PC-9 (cell line): Measurements from ENCODE around the gene ALDOA. TPM values are rescaled to one million over a fixed set of nuclear protein-coding genes. Genes with fewer than 3 reads are reported as not detected.

Experiments
- BruUV-seq: library from RNA; stranded (reverse); fragments of 400-500 nt; replicated peaks from 2 replicates; lab custom pipeline; 2021; lab: Mats Ljungman, UMichigan
- CTCF ChIA-PET: fragments of 300-600 bp; sonication (Branson Sonifier 250); formaldehyde crosslinking; loops from one replicate; lab custom pipeline; 2022; ENCODE audit warnings: antibody characterized with exemption; lab: Charles Lee
- POLR2A ChIA-PET: fragments of 300-600 bp; sonication (Branson Sonifier 250); formaldehyde crosslinking; loops from one replicate; lab custom pipeline; 2022; ENCODE audit warnings: antibody characterized with exemption; ENCODE audit not compliant: unreplicated experiment; lab: Charles Lee
- DNase-seq, 2 experiments: peaks; one replicate each; pipeline versions ENCODE4 v3.0.0 to v3.0.0-alpha.2; 2015 to 2022; ENCODE audit warnings: mixed read lengths in 1 of 2
- H2AFZ ChIP-seq: fragments of 200-600 bp; sonication (generic); 2 replicates; pipeline ENCODE4 v1.8.1; 2017; ENCODE audit warnings: antibody characterized with exemption
- H3F3A ChIP-seq: fragments of 200-600 bp; sonication (generic); 2 replicates; pipeline ENCODE4 v1.8.1; 2017; ENCODE audit warnings: antibody characterized with exemption, mild to moderate bottlenecking, low read depth; ENCODE audit not compliant: insufficient read depth
- H3K27ac ChIP-seq: fragments of 200-600 bp; sonication (generic); 2 replicates; pipeline ENCODE4 v1.6.1; 2016; ENCODE audit warnings: mixed run types
- H3K27me3 ChIP-seq: fragments of 200-600 bp; sonication (generic); 2 replicates; pipeline ENCODE4 v1.6.1; 2016; ENCODE audit warnings: low read depth, mixed run types; ENCODE audit not compliant: insufficient read depth
- H3K36me3 ChIP-seq: fragments of 200-600 bp; sonication (generic); 2 replicates; pipeline ENCODE4 v1.6.1; 2016; ENCODE audit warnings: low read depth, mixed run types
- H3K4me1 ChIP-seq: fragments of 200-600 bp; sonication (generic); replicated peaks from 2 replicates; pipeline ENCODE4 v1.6.1; 2016; ENCODE audit warnings: mixed run types; ENCODE audit not compliant: insufficient read depth
- H3K4me2 ChIP-seq: fragments of 200-600 bp; sonication (generic); 2 replicates; pipeline ENCODE4 v1.6.1; 2017; ENCODE audit warnings: mixed run types
- H3K4me3 ChIP-seq: fragments of 200-600 bp; sonication (generic); 2 replicates; pipeline ENCODE4 v1.6.1; 2016; ENCODE audit warnings: mixed run types
- H3K79me2 ChIP-seq: fragments of 200-600 bp; sonication (generic); 2 replicates; pipeline ENCODE4 v1.6.1; 2017; ENCODE audit warnings: low read depth, mixed run types
- H3K9me2 ChIP-seq: fragments of 200-600 bp; sonication (generic); 2 replicates; pipeline ENCODE4 v1.8.1; 2017; ENCODE audit warnings: mild to moderate bottlenecking; ENCODE audit not compliant: insufficient read depth
- H3K9me3 ChIP-seq: fragments of 200-600 bp; sonication (generic); 2 replicates; pipeline ENCODE4 v1.8.1; 2016; ENCODE audit warnings: low read depth; ENCODE audit not compliant: insufficient read depth
- H4K20me1 ChIP-seq: fragments of 200-600 bp; sonication (generic); 2 replicates; pipeline ENCODE4 v1.8.1; 2017; ENCODE audit not compliant: insufficient read depth
- EZH2 ChIP-seq: fragments of 200-600 bp; sonication (generic); IDR thresholded peaks from 2 replicates; pipeline ENCODE4 v1.8.0; 2017; ENCODE audit warnings: antibody characterized with exemption, low read depth
- intact Hi-C: fragments of 100-400 bp; cut with micrococcal nuclease; formaldehyde crosslinking; loops from one replicate; pipeline ENCODE4 v1.10.0; 2022; ENCODE audit not compliant: unreplicated experiment
- total RNA-seq: library from RNA; stranded (reverse); gene quantifications from 2 replicates; pipeline ENCODE4 v1.2.3, GENCODE V29; 2021
- TF ChIP-seq, protein P1 (sequence below): fragments of 200-600 bp; sonication (generic); conservative IDR thresholded peaks from 2 replicates; pipeline ENCODE4 v1.6.1; 2017; ENCODE audit warnings: mixed run types, antibody characterized with exemption, mild to moderate bottlenecking, moderate library complexity

Gene ALDOA
- total RNA-seq, 1 experiment from 2014 or later, result 3,090 TPM

DNA sequence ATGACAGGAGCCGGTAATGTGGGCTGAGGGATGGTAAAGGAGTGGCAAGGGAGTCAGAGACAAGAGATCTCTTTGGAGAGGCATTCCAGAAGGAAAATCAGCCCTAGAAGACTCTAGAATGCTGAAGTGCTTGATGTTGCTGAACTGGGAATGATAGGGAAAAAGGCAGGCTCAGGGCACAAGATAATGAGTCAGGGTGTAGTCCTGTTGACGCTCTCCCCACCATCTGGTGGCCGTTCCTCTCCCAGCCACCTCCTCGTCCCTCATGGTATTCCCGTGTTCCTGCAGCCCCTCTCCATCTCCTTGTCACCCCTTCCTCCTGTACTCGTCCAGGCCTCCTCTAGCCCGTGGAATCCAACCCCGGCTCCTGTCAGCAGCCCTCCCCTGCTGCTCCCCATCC lies 11.1 kb upstream of the ALDOA start:
- CTCF ChIA-PET, result interaction anchor here (1.0 to 1.4 kb wide), 2 partner anchors 11 to 22 kb away, joined by 4 to 7 read pairs; partner anchors contain the start of gene ALDOA
- Histone ChIP-seq H3K4me2 (peak overlapping the region; percentile 95), H3K4me1 (peaks cover 20% of the 10 kb centered on the region), H3K27ac (no peak overlapping the region), H4K20me1 (no peaks in the 10 kb centered on the region), H3K9me3 (no peaks in the 10 kb centered on the region), H3K4me3 (no peak overlapping the region), H3K9me2 (no peaks in the 10 kb centered on the region), H3K27me3 (no peaks in the 10 kb centered on the region), H2AFZ (no peak overlapping the region), H3K79me2 (peaks cover 6% of the 10 kb centered on the region), H3F3A (peaks cover 47% of the 10 kb centered on the region), H3K36me3 (no peaks in the 10 kb centered on the region)
- no TSS peak for BruUV-seq
- TF ChIP-seq EZH2, result no peak
- TF ChIP-seq, protein P1, sequence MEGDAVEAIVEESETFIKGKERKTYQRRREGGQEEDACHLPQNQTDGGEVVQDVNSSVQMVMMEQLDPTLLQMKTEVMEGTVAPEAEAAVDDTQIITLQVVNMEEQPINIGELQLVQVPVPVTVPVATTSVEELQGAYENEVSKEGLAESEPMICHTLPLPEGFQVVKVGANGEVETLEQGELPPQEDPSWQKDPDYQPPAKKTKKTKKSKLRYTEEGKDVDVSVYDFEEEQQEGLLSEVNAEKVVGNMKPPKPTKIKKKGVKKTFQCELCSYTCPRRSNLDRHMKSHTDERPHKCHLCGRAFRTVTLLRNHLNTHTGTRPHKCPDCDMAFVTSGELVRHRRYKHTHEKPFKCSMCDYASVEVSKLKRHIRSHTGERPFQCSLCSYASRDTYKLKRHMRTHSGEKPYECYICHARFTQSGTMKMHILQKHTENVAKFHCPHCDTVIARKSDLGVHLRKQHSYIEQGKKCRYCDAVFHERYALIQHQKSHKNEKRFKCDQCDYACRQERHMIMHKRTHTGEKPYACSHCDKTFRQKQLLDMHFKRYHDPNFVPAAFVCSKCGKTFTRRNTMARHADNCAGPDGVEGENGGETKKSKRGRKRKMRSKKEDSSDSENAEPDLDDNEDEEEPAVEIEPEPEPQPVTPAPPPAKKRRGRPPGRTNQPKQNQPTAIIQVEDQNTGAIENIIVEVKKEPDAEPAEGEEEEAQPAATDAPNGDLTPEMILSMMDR, result no peak
- DNase-seq, result no peak
- intact Hi-C loops, result loop anchor here (5.0 kb wide), 1 partner anchor 353 kb away; the partner anchor contains the start of gene ZNF771
- POLR2A ChIA-PET, result interaction anchor here (0.6 to 0.9 kb wide), 2 partner anchors 10 to 1104 kb away, joined by 3 to 5 read pairs; no protein-coding TSS in a partner anchor

DNA sequence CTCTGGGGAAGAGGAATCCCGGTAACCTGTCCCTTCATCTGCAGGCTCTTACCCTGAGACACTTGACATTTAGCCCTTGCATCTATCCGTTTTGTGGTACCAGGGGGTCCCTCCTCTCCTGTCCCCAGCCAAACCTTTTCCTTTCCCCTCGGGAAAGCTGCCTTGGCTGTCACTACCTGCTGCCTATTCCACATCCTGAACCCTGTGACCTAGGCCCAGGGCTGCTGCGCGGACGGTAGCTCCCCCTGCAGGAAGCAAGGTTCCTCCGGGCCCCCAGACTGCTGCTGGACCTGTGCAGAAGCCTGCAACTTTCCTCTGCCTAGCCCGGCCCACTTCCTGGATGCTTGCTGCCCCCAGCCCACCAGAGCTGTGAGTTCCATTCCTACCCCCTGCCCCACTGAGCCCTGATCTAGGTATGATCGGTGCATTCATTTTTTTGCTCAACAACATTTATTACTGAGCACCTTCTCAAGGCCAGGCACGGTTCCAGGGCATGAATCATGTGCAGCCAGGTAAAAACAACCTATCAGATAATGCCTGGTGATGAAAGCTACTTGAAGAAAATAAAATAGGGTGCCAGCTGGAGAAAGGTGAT lies 10.5 kb upstream of the ALDOA start:
- Histone ChIP-seq H3K9me2 (no peaks in the 10 kb centered on the region), H3K79me2 (peaks cover 6% of the 10 kb centered on the region), H3K4me3 (no peak overlapping the region), H4K20me1 (no peaks in the 10 kb centered on the region), H3K36me3 (no peaks in the 10 kb centered on the region), H2AFZ (no peak overlapping the region), H3K9me3 (no peaks in the 10 kb centered on the region), H3K27ac (no peak overlapping the region), H3K4me2 (peak overlapping the region; percentile 95; the same call in 1 of the 2 replicates), H3K27me3 (no peaks in the 10 kb centered on the region), H3K4me1 (peaks cover 22% of the 10 kb centered on the region), H3F3A (peaks cover 52% of the 10 kb centered on the region)
- intact Hi-C loops, result loop anchor here (5.0 kb wide), 1 partner anchor 352 kb away; the partner anchor contains the start of gene ZNF771
- DNase-seq, result peak; percentile 60 to 67
- no TSS peak for BruUV-seq
- TF ChIP-seq, protein P1, result peak; percentile 61
- TF ChIP-seq EZH2, result no peak
- ChIA-PET CTCF (interaction anchor here (1.0 to 1.4 kb wide), 3 partner anchors 10 to 23 kb away, joined by 3 to 7 read pairs (median 4); partner anchors contain the start of gene ALDOA), POLR2A (interaction anchor here (0.5 to 0.9 kb wide), 6 partner anchors 9 to 1206 kb away, joined by 3 to 19 read pairs (median 4); no protein-coding TSS in a partner anchor)

GRCh38 chr16:30060346-30060745 lies 5.2 kb upstream of the ALDOA start:
- BruUV-seq, result no TSS peak
- Histone ChIP-seq H3K36me3 (no peaks in the 10 kb centered on the region), H2AFZ (no peak overlapping the region), H3K79me2 (peaks cover 28% of the 10 kb centered on the region), H3K27me3 (no peaks in the 10 kb centered on the region), H3K4me2 (peak overlapping the region; percentile 22), H3K9me3 (no peaks in the 10 kb centered on the region), H3K9me2 (no peaks in the 10 kb centered on the region), H3K4me3 (no peak overlapping the region), H4K20me1 (no peaks in the 10 kb centered on the region), H3K27ac (peak overlapping the region; percentile 9; the same call in 1 of the 2 replicates), H3K4me1 (peaks cover 39% of the 10 kb centered on the region), H3F3A (peaks cover 67% of the 10 kb centered on the region)
- intact Hi-C loops, result no loop called here
- ChIA-PET POLR2A (no interaction called here), CTCF (no interaction called here)
- no peak for DNase-seq
- no peak for TF ChIP-seq EZH2
- TF ChIP-seq, protein P1, result no peak
